ENCODE measurements around the gene CDR2L. TPM values are rescaled to one million over a fixed set of nuclear protein-coding genes. Genes with fewer than 3 reads are reported as not detected.

CDR2L gene
- total RNA-seq, 1 donor from 2014 or later = 52.3 TPM

GRCh38 chr17:75006653-75007052 lies 19.2 kb downstream of the CDR2L start:
- DNase-seq (ENCODE audit: low read depth) = no peak
- no peaks in the 10 kb centered on the region for H3K36me3 ChIP-seq (ENCODE audit: control insufficient read depth, insufficient read depth, low read length)
- H3K4me3 ChIP-seq (ENCODE audit: low read depth, low read length) = no peak overlapping the region
- no peaks in the 10 kb centered on the region for H3K27me3 ChIP-seq (ENCODE audit: control insufficient read depth, insufficient read depth, low read length)
- no peak for TF ChIP-seq CTCF (IDR thresholded peaks at IDR 0.05; ENCODE audit: insufficient read depth, low read length, poor library complexity, severe bottlenecking)

- Histone ChIP-seq H3K36me3 (ENCODE audit: control insufficient read depth, insufficient read depth, low read length) (no peaks in the 10 kb centered on the region), H3K27me3 (ENCODE audit: control insufficient read depth, insufficient read depth, low read length) (no peaks in the 10 kb centered on the region), H3K4me3 (ENCODE audit: low read depth, low read length) (no peak overlapping the region)
- DNase-seq (ENCODE audit: low read depth) = no peak
- TF ChIP-seq CTCF (IDR thresholded peaks at IDR 0.05; ENCODE audit: insufficient read depth, low read length, poor library complexity, severe bottlenecking) = no peak
These were observed 20.9 kb downstream of the CDR2L start for GRCh38 chr17:75008373-75008772.

GRCh38 chr17:75009139-75009724 lies 21.8 kb downstream of the CDR2L start:
- no peaks in the 10 kb centered on the region for H3K27me3 ChIP-seq (ENCODE audit: control insufficient read depth, insufficient read depth, low read length)
- no peaks in the 10 kb centered on the region for H3K36me3 ChIP-seq (ENCODE audit: control insufficient read depth, insufficient read depth, low read length)
- no peak for TF ChIP-seq CTCF (IDR thresholded peaks at IDR 0.05; ENCODE audit: insufficient read depth, low read length, poor library complexity, severe bottlenecking)
- no peak overlapping the region for H3K4me3 ChIP-seq (ENCODE audit: low read depth, low read length)
- DNase-seq (ENCODE audit: low read depth) = no peak

GRCh38 chr17:75010683-75011400 lies 23.4 kb downstream of the CDR2L start:
- no peak overlapping the region for H3K4me3 ChIP-seq (ENCODE audit: low read depth, low read length)

GRCh38 chr17:75011401-75012095 lies 24.1 kb downstream of the CDR2L start:
- H3K27me3 ChIP-seq (ENCODE audit: control insufficient read depth, insufficient read depth, low read length) = no peaks in the 10 kb centered on the region
- peak overlapping the region; percentile 75 for H3K4me3 ChIP-seq (ENCODE audit: low read depth, low read length)
- no peak for TF ChIP-seq CTCF (IDR thresholded peaks at IDR 0.05; ENCODE audit: insufficient read depth, low read length, poor library complexity, severe bottlenecking)
- no peak for DNase-seq (ENCODE audit: low read depth)
- no peaks in the 10 kb centered on the region for H3K36me3 ChIP-seq (ENCODE audit: control insufficient read depth, insufficient read depth, low read length)

More at GRCh38 chr17:75010683-75011400, 23.4 kb downstream of the CDR2L start:
- TF ChIP-seq CTCF (IDR thresholded peaks at IDR 0.05; ENCODE audit: insufficient read depth, low read length, poor library complexity, severe bottlenecking) = no peak
- H3K36me3 ChIP-seq (ENCODE audit: control insufficient read depth, insufficient read depth, low read length) = no peaks in the 10 kb centered on the region
- DNase-seq (ENCODE audit: low read depth) = no peak
- H3K27me3 ChIP-seq (ENCODE audit: control insufficient read depth, insufficient read depth, low read length) = no peaks in the 10 kb centered on the region

All from kidney epithelial cell (primary cell).